Small intestine (tissue), 7 donors: ENCODE results near the gene RPP30. TPM values are rescaled to one million over a fixed set of nuclear protein-coding genes. Genes with fewer than 3 reads are reported as not detected.
"Not testable (repeated sequence)": the region's sequence is repeated elsewhere in the genome, so short reads cannot be mapped to it uniquely, and the experiment has no call there.

ENCODE experiments used
- DNase-seq, 2 donors: peaks; one replicate each; pipeline versions ENCODE4 v3.0.0 to v3.0.0-alpha.2; 2013
- FAIRE-seq: peaks from 2 replicates; lab custom pipeline; 2012; peaks lifted over from hg19 to GRCh38; lab: Jason Lieb, UNC
- H3K27ac ChIP-seq, 3 donors: one replicate each; pipeline ENCODE4 v1.5.1; 2013; ENCODE audit warnings: low read length in 2 of 3, mild to moderate bottlenecking in 2 of 3, control low read depth in 1 of 3, inconsistent platforms in 1 of 3, low read depth in 1 of 3, moderate library complexity in 1 of 3
- H3K27me3 ChIP-seq, 3 donors: one replicate each; pipeline ENCODE4 v1.6.1; 2013; ENCODE audit warnings: low read length in 3 of 3, inconsistent platforms in 1 of 3; ENCODE audit not compliant: control insufficient read depth in 3 of 3, insufficient read depth in 3 of 3
- H3K36me3 ChIP-seq, 3 donors: one replicate each; pipeline ENCODE4 v1.6.1; 2013; ENCODE audit warnings: low read length in 3 of 3, inconsistent platforms in 1 of 3, low read depth in 1 of 3, mild to moderate bottlenecking in 1 of 3, moderate library complexity in 1 of 3; ENCODE audit not compliant: control insufficient read depth in 3 of 3, insufficient read depth in 2 of 3
- H3K4me1 ChIP-seq, 3 donors: one replicate each; pipeline ENCODE4 v1.6.1; 2013; ENCODE audit warnings: low read length in 2 of 3, inconsistent platforms in 1 of 3, low read depth in 1 of 3, mild to moderate bottlenecking in 1 of 3, moderate library complexity in 1 of 3; ENCODE audit not compliant: control insufficient read depth in 3 of 3, insufficient read depth in 2 of 3
- H3K4me3 ChIP-seq, 3 donors: one replicate each; pipeline ENCODE4 v1.5.1; 2013; ENCODE audit warnings: low read length in 3 of 3, control low read depth in 1 of 3, inconsistent platforms in 1 of 3, low read depth in 1 of 3, mild to moderate bottlenecking in 1 of 3, moderate library complexity in 1 of 3
- H3K9me3 ChIP-seq, 2 donors: one replicate each; pipeline ENCODE4 v1.6.1; 2013; ENCODE audit warnings: low read depth in 1 of 2, low read length in 1 of 2; ENCODE audit not compliant: control insufficient read depth in 2 of 2, insufficient read depth in 1 of 2
- WGBS, 3 donors: extraction: QIAGEN DNeasy Blood & Tissue Kit; methylation state at CpG; one replicate each; pipeline ENCODE4 v1.1.7; 2013; 5-methylcytosine and 5-hydroxymethylcytosine counted together
- polyA plus RNA-seq, 4 donors: library from polyadenylated mRNA; stranded (reverse) in 3 of 4; unstranded in 1 of 4; fragments of 200-250 nt in 3 of 4; fragments of 120-200 nt in 1 of 4; gene quantifications; one replicate each; pipeline versions ENCODE4 v1.2.1 to v1.2.3, GENCODE V29; 2013
- donor health status: healthy with polysubstance abuse.
- donor health status: control.
- donor health status: control.
- donor health status: Bipolar disorder and iron deficiency.
- donor health status: healthy.

The RPP30 gene
- polyA plus RNA-seq, 4 donors: 18.4 to 32.9 (median 24.1) TPM

- Histone ChIP-seq H3K36me3 (no peaks in the 10 kb centered on the region), H3K27me3 (peaks cover 0 to 2% (median 2%) of the 10 kb centered on the region in 3 donors), H3K9me3 (no peaks in the 10 kb centered on the region), H3K27ac (peak overlapping the region in 1 of 3 donors; percentile 66), H3K4me3 (no peak overlapping the region), H3K4me1 (peaks cover 0 to 6% (median 0%) of the 10 kb centered on the region in 3 donors)
- no peak for FAIRE-seq
- 52 to 60% (median 60%) methylated on average over 6 of the region's 6 CpGs for WGBS, 3 donors
- DNase-seq: peak in 1 of 2 donors; percentile 13
These were observed 59.4 kb downstream of the RPP30 start for GRCh38 chr10:90930971-90931871.

DNA sequence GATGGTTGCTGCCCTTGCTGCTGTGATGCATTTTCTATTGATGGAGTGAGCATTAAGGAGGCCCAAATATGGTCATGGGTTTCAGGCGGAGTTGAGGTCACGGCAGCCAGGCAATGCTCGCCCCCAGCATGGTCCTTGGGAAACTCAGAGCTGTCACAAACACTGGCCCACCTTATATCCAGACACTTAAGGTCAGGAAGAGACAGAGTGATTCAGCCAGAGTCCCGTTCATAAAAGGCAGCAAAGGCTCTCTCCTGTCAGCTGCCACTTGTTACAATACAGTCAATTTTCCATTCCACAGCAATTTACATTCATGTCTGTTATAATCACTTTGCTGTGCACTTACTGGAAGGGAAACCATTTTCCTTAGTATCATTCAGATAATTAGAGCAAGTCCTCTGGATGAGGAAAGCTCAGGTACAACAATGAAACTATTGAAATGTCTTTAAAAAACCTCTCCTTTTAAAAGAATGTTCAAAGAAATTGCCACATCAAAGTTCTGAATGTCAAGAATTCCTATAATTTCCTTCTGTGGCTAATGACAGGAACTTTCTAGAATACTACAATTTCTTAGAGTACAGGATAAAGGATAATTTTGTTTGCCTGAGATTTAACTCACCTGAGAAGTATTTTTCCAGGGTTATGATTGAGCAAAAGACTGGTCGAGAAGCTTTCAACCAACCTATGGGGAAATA lies 64.0 kb downstream of the RPP30 start:
- no peak for FAIRE-seq
- H3K27ac ChIP-seq: no peak overlapping the region
- peaks cover 0 to 6% (median 0%) of the 10 kb centered on the region in 3 donors for H3K4me1 ChIP-seq
- no peak for DNase-seq
- peaks cover 0 to 2% (median 2%) of the 10 kb centered on the region in 3 donors for H3K27me3 ChIP-seq
- H3K9me3 ChIP-seq: no peaks in the 10 kb centered on the region
- no peaks in the 10 kb centered on the region for H3K36me3 ChIP-seq
- H3K4me3 ChIP-seq: no peak overlapping the region
- 69 to 82% (median 76%) methylated on average over 5 of the region's 5 CpGs for WGBS, 3 donors

- no peaks in the 10 kb centered on the region for H3K9me3 ChIP-seq
- H3K27ac ChIP-seq: no peak overlapping the region
- H3K4me1 ChIP-seq: peaks cover 0 to 2% (median 0%) of the 10 kb centered on the region in 3 donors
- FAIRE-seq (no peak), DNase-seq (no peak)
- no peaks in the 10 kb centered on the region for H3K36me3 ChIP-seq
- 60 to 77% (median 73%) methylated on average over 2 of the region's 2 CpGs for WGBS, 3 donors
- no peak overlapping the region for H3K4me3 ChIP-seq
- peaks cover 0 to 2% (median 2%) of the 10 kb centered on the region in 3 donors for H3K27me3 ChIP-seq
These were observed 64.5 kb downstream of the RPP30 start for GRCh38 chr10:90936276-90936659.

- Histone ChIP-seq H3K27ac (no peak overlapping the region), H3K27me3 (peaks cover 0 to 2% (median 0%) of the 10 kb centered on the region in 3 donors), H3K4me1 (no peaks in the 10 kb centered on the region), H3K9me3 (no peaks in the 10 kb centered on the region), H3K36me3 (no peaks in the 10 kb centered on the region), H3K4me3 (no peak overlapping the region)
- FAIRE-seq (no peak), DNase-seq (no peak)
- WGBS, 3 donors: 68 to 81% (median 74%) methylated on average over 8 of the region's 8 CpGs
These were observed 66.0 kb downstream of the RPP30 start for GRCh38 chr10:90937645-90938258.

GRCh38 chr10:90939116-90939515 lies 67.3 kb downstream of the RPP30 start:
- H3K27me3 ChIP-seq: peaks cover 0 to 2% (median 0%) of the 10 kb centered on the region in 3 donors
- no peaks in the 10 kb centered on the region for H3K4me1 ChIP-seq
- no peak overlapping the region for H3K4me3 ChIP-seq
- WGBS, 3 donors: 41 to 54% (median 51%) methylated on average over 1 of the region's 1 CpG
- no peak overlapping the region for H3K27ac ChIP-seq
- no peak for FAIRE-seq
- H3K36me3 ChIP-seq: no peaks in the 10 kb centered on the region
- no peak for DNase-seq
- H3K9me3 ChIP-seq: no peaks in the 10 kb centered on the region

DNA sequence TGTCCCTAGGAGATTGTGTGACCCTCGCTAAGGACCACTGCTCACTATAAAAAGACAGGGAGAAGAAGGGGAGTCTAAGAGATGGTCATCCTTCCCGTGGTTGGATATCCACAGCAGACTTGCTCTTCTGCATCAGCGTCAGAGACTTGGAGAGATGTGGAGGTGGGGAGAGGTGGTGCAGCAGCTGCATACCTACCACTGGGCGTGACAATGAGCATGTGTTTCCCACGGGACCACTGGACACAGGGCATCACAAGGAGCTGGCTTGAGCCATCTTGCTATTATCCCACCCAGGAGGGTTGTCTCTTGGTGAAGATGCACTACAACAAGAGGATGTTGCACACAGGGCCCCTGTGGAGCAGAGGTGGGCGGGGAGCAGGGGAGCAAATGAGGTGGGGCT lies 67.9 kb downstream of the RPP30 start:
- Histone ChIP-seq H3K27me3 (peaks cover 0 to 2% (median 0%) of the 10 kb centered on the region in 3 donors), H3K27ac (no peak overlapping the region), H3K4me1 (no peaks in the 10 kb centered on the region), H3K36me3 (no peaks in the 10 kb centered on the region), H3K4me3 (no peak overlapping the region), H3K9me3 (no peaks in the 10 kb centered on the region)
- WGBS, 3 donors: 71 to 87% (median 75%) methylated on average over 6 of the region's 6 CpGs
- DNase-seq (no peak), FAIRE-seq (no peak)

DNA sequence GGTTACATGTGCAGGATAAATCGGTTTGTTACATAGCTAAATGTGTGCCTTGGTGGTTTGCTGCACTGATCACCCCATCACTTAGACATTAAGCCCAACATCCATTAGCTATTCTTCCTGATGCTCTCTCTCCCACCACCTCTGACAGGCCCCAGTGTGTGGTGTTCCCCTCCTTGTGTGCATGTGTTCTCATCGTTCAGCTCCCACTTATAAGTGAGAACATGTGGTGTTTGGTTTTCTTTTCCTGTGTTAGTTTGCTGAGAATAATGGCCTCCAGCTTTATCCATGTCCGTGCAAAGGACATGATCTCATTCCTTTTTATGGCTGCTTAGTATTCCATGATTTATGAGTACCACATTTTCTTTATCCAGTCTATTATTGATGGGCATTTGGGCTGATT lies 71.2 kb downstream of the RPP30 start:
- not testable (repeated sequence) for H3K36me3 ChIP-seq
- WGBS, 3 donors: 70 to 78% (median 72%) methylated on average over 3 of the region's 3 CpGs

DNA sequence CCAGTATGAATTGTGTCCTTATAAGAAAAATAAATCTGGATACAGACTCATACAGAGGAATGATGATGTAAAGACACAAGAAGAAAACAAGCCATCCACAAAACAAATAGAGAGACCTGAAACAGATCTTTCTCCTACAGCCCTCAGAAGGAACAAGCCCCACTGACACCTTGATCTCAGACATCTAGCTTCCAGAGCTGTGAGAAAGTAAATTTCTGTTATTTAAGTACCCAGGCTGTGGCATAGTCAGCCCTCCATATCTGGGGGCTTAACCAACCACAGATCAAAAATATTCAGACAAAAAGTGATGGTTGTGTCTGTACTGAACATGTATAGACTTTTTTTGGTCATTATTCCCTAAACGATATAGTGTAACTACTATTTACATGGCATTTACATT lies 73.0 kb downstream of the RPP30 start:
- no peak for FAIRE-seq
- H3K9me3 ChIP-seq: no peaks in the 10 kb centered on the region
- H3K36me3 ChIP-seq: no peaks in the 10 kb centered on the region
- H3K27ac ChIP-seq: no peak overlapping the region
- no peak for DNase-seq
- WGBS, 3 donors: 3 to 45% (median 43%) methylated on average over 1 of the region's 1 CpG
- H3K4me3 ChIP-seq: no peak overlapping the region
- H3K4me1 ChIP-seq: no peaks in the 10 kb centered on the region
- no peaks in the 10 kb centered on the region for H3K27me3 ChIP-seq

More for the DNA sequence above, 71.2 kb downstream of the RPP30 start:
- not testable (repeated sequence) for H3K4me1 ChIP-seq, H3K4me3 ChIP-seq, H3K9me3 ChIP-seq, DNase-seq, H3K27ac ChIP-seq, FAIRE-seq, H3K27me3 ChIP-seq
